Measurements from ENCODE around the gene BCLAF3. TPM values are rescaled to one million over a fixed set of nuclear protein-coding genes. Genes with fewer than 3 reads are reported as not detected.

BCLAF3 gene
- total RNA-seq, 1 experiment from 2014 or later = 8.1 TPM

DNA sequence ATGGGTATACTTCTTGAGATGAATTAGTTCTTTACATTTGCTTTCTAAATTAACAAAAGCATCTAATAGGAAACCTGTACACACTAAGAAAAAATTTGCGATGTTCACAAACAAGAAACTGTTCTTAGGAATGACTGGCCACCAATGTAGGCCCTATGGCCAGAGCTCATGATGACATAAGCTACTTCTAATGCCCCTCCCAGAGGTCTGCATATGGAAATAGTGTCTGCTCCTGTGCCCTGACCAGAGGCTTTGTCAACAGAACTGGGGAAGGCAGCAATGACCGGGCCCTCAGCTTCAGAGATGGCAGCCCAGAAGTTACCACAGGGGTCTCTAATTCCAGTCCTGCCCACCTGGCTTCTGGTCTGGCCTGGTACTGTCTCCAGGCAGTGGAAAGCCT is 15.0 kb upstream of the BCLAF3 start (continued):
- TF ChIP-seq, protein P1, sequence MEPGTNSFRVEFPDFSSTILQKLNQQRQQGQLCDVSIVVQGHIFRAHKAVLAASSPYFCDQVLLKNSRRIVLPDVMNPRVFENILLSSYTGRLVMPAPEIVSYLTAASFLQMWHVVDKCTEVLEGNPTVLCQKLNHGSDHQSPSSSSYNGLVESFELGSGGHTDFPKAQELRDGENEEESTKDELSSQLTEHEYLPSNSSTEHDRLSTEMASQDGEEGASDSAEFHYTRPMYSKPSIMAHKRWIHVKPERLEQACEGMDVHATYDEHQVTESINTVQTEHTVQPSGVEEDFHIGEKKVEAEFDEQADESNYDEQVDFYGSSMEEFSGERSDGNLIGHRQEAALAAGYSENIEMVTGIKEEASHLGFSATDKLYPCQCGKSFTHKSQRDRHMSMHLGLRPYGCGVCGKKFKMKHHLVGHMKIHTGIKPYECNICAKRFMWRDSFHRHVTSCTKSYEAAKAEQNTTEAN (CRISPR knock-in tag; IDR thresholded peaks at IDR 0.05) = no peak
- TF ChIP-seq ZNF671 (CRISPR knock-in tag; IDR thresholded peaks at IDR 0.05) (no peak), ZNF423 (CRISPR knock-in tag; IDR thresholded peaks at IDR 0.05) (no peak), CREM (CRISPR knock-in tag; IDR thresholded peaks at IDR 0.05) (no peak), JAZF1 (CRISPR knock-in tag; IDR thresholded peaks at IDR 0.05) (no peak)
- TF ChIP-seq, protein P2, sequence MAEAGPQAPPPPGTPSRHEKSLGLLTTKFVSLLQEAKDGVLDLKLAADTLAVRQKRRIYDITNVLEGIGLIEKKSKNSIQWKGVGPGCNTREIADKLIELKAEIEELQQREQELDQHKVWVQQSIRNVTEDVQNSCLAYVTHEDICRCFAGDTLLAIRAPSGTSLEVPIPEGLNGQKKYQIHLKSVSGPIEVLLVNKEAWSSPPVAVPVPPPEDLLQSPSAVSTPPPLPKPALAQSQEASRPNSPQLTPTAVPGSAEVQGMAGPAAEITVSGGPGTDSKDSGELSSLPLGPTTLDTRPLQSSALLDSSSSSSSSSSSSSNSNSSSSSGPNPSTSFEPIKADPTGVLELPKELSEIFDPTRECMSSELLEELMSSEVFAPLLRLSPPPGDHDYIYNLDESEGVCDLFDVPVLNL (CRISPR knock-in tag; IDR thresholded peaks at IDR 0.05; ENCODE audit: borderline replicate concordance, low read depth) = no peak
- TF ChIP-seq, protein P3, sequence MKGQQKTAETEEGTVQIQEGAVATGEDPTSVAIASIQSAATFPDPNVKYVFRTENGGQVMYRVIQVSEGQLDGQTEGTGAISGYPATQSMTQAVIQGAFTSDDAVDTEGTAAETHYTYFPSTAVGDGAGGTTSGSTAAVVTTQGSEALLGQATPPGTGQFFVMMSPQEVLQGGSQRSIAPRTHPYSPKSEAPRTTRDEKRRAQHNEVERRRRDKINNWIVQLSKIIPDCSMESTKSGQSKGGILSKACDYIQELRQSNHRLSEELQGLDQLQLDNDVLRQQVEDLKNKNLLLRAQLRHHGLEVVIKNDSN (CRISPR knock-in tag; IDR thresholded peaks at IDR 0.05) = no peak
- TF ChIP-seq, protein P4, sequence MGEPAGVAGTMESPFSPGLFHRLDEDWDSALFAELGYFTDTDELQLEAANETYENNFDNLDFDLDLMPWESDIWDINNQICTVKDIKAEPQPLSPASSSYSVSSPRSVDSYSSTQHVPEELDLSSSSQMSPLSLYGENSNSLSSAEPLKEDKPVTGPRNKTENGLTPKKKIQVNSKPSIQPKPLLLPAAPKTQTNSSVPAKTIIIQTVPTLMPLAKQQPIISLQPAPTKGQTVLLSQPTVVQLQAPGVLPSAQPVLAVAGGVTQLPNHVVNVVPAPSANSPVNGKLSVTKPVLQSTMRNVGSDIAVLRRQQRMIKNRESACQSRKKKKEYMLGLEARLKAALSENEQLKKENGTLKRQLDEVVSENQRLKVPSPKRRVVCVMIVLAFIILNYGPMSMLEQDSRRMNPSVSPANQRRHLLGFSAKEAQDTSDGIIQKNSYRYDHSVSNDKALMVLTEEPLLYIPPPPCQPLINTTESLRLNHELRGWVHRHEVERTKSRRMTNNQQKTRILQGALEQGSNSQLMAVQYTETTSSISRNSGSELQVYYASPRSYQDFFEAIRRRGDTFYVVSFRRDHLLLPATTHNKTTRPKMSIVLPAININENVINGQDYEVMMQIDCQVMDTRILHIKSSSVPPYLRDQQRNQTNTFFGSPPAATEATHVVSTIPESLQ (CRISPR knock-in tag; IDR thresholded peaks at IDR 0.05) = no peak

DNA sequence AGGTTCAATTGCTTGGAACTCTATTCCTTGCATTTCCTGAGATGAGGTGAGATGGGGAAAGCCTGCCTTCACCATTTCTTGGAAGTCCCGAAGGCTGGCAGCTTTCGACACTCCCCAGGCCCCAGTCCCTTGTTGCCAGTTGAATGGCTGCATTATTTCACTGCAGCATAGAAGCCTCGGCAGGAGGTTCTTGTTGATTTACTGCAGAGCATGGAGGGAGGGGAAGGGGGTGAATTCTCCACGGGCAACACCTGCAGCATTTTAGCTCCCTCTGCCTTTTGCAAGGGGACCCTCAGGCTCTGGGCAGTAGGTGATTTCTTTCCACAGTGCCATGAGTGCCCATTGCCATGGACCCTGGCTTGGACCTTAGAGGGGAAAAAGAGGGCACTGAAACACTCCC is 10.7 kb upstream of the BCLAF3 start:
- ChIA-PET POLR2A (no interaction called here), CTCF (interaction anchor here (1.3 kb wide), 1 partner anchor 97 kb away, joined by 5 read pairs; no protein-coding TSS in a partner anchor)
- H3K27ac Mint-ChIP-seq = no peak overlapping the region
- H3K9me3 Mint-ChIP-seq = no peaks in the 10 kb centered on the region
- TF ChIP-seq, protein P3 (CRISPR knock-in tag; IDR thresholded peaks at IDR 0.05) = no peak
- TF ChIP-seq, protein P5, sequence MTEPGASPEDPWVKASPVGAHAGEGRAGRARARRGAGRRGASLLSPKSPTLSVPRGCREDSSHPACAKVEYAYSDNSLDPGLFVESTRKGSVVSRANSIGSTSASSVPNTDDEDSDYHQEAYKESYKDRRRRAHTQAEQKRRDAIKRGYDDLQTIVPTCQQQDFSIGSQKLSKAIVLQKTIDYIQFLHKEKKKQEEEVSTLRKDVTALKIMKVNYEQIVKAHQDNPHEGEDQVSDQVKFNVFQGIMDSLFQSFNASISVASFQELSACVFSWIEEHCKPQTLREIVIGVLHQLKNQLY (CRISPR knock-in tag; IDR thresholded peaks at IDR 0.05) = no peak
- no peak for TF ChIP-seq ZNF396 (CRISPR knock-in tag; IDR thresholded peaks at IDR 0.05; ENCODE audit: borderline replicate concordance)
- TF ChIP-seq, protein P6, sequence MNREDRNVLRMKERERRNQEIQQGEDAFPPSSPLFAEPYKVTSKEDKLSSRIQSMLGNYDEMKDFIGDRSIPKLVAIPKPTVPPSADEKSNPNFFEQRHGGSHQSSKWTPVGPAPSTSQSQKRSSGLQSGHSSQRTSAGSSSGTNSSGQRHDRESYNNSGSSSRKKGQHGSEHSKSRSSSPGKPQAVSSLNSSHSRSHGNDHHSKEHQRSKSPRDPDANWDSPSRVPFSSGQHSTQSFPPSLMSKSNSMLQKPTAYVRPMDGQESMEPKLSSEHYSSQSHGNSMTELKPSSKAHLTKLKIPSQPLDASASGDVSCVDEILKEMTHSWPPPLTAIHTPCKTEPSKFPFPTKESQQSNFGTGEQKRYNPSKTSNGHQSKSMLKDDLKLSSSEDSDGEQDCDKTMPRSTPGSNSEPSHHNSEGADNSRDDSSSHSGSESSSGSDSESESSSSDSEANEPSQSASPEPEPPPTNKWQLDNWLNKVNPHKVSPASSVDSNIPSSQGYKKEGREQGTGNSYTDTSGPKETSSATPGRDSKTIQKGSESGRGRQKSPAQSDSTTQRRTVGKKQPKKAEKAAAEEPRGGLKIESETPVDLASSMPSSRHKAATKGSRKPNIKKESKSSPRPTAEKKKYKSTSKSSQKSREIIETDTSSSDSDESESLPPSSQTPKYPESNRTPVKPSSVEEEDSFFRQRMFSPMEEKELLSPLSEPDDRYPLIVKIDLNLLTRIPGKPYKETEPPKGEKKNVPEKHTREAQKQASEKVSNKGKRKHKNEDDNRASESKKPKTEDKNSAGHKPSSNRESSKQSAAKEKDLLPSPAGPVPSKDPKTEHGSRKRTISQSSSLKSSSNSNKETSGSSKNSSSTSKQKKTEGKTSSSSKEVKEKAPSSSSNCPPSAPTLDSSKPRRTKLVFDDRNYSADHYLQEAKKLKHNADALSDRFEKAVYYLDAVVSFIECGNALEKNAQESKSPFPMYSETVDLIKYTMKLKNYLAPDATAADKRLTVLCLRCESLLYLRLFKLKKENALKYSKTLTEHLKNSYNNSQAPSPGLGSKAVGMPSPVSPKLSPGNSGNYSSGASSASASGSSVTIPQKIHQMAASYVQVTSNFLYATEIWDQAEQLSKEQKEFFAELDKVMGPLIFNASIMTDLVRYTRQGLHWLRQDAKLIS (CRISPR knock-in tag; IDR thresholded peaks at IDR 0.05; ENCODE audit: borderline replicate concordance) = no peak
- TF ChIP-seq TEAD4 (CRISPR knock-in tag; IDR thresholded peaks at IDR 0.05) = no peak
- TF ChIP-seq FOXP1 (CRISPR knock-in tag; IDR thresholded peaks at IDR 0.05; ENCODE audit: borderline replicate concordance) = no peak
- no peak for TF ChIP-seq NR1H2 (CRISPR knock-in tag; IDR thresholded peaks at IDR 0.05)
- TF ChIP-seq, protein P7, sequence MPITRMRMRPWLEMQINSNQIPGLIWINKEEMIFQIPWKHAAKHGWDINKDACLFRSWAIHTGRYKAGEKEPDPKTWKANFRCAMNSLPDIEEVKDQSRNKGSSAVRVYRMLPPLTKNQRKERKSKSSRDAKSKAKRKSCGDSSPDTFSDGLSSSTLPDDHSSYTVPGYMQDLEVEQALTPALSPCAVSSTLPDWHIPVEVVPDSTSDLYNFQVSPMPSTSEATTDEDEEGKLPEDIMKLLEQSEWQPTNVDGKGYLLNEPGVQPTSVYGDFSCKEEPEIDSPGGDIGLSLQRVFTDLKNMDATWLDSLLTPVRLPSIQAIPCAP (CRISPR knock-in tag; IDR thresholded peaks at IDR 0.05) = no peak
- no peak for TF ChIP-seq ZNF263 (CRISPR knock-in tag; IDR thresholded peaks at IDR 0.05; ENCODE audit: low read depth)
- TF ChIP-seq, protein P8, sequence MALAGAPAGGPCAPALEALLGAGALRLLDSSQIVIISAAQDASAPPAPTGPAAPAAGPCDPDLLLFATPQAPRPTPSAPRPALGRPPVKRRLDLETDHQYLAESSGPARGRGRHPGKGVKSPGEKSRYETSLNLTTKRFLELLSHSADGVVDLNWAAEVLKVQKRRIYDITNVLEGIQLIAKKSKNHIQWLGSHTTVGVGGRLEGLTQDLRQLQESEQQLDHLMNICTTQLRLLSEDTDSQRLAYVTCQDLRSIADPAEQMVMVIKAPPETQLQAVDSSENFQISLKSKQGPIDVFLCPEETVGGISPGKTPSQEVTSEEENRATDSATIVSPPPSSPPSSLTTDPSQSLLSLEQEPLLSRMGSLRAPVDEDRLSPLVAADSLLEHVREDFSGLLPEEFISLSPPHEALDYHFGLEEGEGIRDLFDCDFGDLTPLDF (CRISPR knock-in tag; IDR thresholded peaks at IDR 0.05) = no peak
- no peak for TF ChIP-seq ELF4 (CRISPR knock-in tag; IDR thresholded peaks at IDR 0.05; ENCODE audit: low read depth)
- TF ChIP-seq, protein P9, sequence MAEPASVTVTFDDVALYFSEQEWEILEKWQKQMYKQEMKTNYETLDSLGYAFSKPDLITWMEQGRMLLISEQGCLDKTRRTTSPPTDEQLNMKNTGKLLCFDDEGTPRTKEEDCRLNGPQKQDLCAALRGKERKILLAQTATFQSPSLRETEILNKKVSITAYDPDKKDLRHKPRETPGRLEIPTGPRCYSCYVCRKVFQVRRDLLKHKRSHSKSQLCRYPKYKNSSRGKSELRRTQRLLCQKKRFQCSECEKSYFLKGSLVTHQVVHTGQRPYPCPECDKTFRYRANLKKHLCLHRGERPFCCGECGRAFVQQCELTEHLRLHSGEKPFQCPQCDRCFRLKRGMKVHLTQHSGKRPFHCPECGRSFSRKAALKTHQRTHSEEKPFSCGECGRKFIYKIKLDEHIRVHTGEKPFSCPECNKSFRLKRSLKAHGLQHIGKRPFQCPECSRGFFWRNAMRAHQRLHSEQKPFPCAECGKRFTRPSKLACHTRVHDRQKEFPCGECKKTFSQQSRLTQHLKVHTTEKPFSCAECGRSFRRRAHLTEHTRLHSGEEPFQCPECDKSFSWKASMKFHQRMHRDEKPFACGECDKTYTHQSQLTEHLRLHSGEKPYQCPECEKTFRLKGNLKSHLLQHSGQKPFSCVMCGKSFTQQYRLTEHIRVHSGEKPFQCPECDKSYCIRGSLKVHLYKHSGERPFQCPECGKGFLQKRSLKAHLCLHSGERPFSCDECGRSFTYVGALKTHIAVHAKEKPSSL (CRISPR knock-in tag; conservative IDR thresholded peaks at IDR 0.05) = no peak
- no peak for TF ChIP-seq TCF7 (CRISPR knock-in tag; IDR thresholded peaks at IDR 0.05; ENCODE audit: low read depth)
- no peaks in the 10 kb centered on the region for H3K4me1 Mint-ChIP-seq
- H3K27me3 Mint-ChIP-seq (ENCODE audit: low read depth) = no peaks in the 10 kb centered on the region
- H3K36me3 Mint-ChIP-seq = no peaks in the 10 kb centered on the region
- ATAC-seq (peak; percentile 66), DNase-seq (ENCODE audit: low spot score) (no peak)
- no peak overlapping the region for H3K4me3 Mint-ChIP-seq

Measured in WTC11 (cell line).